Mucosa of descending colon (tissue), 3 donors: Measurements from ENCODE around the gene TTBK1. TPM values are rescaled to one million over a fixed set of nuclear protein-coding genes. Genes with fewer than 3 reads are reported as not detected.

Experiments used
- ATAC-seq: fragments of 200-7000 bp; cut with Tn5 transposase; one replicate; pipeline ENCODE4 v1.9.1; 2020; ENCODE audit warnings: mild to moderate bottlenecking, moderate library complexity
- DNase-seq, 3 donors: peaks; one replicate each; pipeline ENCODE4 v3.0.0-alpha.2; 2020
- H3K36me3 ChIP-seq: fragments of 200-600 bp; one replicate; pipeline ENCODE4 v1.8.0; 2021; ENCODE audit warnings: low read depth, mild to moderate bottlenecking
- H3K4me1 ChIP-seq: fragments of 200-600 bp; one replicate; pipeline ENCODE4 v1.8.0; 2021; ENCODE audit warnings: low read depth, mild to moderate bottlenecking
- H3K4me3 ChIP-seq: fragments of 200-600 bp; one replicate; pipeline ENCODE4 v1.8.0; 2021; ENCODE audit warnings: mild to moderate bottlenecking
- H3K9me3 ChIP-seq: fragments of 200-600 bp; one replicate; pipeline ENCODE4 v1.8.0; 2021; ENCODE audit warnings: mild to moderate bottlenecking
- intact Hi-C, 2 donors: fragments of 100-400 bp; cut with DNase I in 1 of 2; cut with micrococcal nuclease in 1 of 2; formaldehyde crosslinking; loops; one replicate each; pipeline versions ENCODE4 v1.11.0 to v1.11.1; 2022; cut with DNase I, micrococcal nuclease
- total RNA-seq, 3 donors: library from RNA; stranded (reverse); fragmentation: NEBNext Ultra II Directional in 2 of 3; extraction: Animal tissue kit (Norgen Biotek cat#: 25700) in 2 of 3; gene quantifications; one replicate each; pipeline versions ENCODE4 v1.2.1 to v1.2.4, GENCODE V29; 2021 to 2023
- TF ChIP-seq, protein P1 (sequence below): fragments of 200-600 bp; IDR thresholded peaks from one replicate; pipeline ENCODE4 v1.8.0; 2022; ENCODE audit warnings: antibody characterized with exemption, mild to moderate bottlenecking
- donor health status: DM: no; HTN: no; CAD: no; lungs with moderate emphysema.
- donor health status: DM: no; HTN: no; CAD: no.
- donor health status: DM: no; HTN: yes; CAD: no.

The TTBK1 gene
- total RNA-seq, 3 donors from 2014 or later = 0.24 to 0.95 (median 0.93) TPM

DNA sequence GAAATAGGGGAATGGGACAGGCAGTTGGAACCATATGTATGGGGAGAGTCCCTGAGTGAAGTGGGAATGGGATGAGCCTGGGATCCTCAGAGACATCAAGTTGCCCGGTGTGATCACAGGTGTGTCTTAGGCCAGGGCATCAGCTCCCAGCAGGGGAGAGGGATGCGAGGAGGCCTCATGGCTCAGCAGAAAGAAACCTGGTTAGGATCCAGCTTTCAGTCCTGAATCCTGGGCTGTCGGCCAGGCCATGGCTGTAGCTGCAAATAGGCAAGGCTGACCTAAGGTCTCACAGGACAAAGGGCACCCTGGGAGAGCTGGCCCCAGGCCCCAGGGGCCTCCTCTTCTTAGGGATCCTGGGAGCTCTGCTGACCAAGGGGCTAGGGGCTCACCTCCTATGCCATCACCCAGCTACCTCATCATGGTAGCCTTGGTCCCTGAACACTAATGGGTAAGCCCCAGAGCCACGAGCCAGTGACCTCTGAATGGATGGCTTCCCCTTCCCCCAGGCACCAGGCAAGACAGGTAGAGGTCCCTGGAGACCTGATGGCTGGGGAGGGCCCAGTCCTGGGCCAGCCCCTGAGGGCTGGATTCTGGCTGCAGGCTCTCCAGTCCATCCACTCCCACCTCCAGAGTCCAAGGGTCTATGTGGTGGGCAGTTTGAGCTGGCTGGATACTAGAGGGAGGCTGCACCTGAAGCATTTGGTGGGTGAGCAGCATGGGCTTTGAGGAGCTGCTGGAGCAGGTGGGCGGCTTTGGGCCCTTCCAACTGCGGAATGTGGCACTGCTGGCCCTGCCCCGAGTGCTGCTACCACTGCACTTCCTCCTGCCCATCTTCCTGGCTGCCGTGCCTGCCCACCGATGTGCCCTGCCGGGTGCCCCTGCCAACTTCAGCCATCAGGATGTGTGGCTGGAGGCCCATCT is 54.6 kb downstream of the TTBK1 start, which contains the start of gene SLC22A7:
Gene SLC22A7, plus strand, starts transcription at position 617 of the 921 bp plus-strand sequence. Its CDS starts 99 bp downstream, at position 716.
- TF ChIP-seq, protein P1, sequence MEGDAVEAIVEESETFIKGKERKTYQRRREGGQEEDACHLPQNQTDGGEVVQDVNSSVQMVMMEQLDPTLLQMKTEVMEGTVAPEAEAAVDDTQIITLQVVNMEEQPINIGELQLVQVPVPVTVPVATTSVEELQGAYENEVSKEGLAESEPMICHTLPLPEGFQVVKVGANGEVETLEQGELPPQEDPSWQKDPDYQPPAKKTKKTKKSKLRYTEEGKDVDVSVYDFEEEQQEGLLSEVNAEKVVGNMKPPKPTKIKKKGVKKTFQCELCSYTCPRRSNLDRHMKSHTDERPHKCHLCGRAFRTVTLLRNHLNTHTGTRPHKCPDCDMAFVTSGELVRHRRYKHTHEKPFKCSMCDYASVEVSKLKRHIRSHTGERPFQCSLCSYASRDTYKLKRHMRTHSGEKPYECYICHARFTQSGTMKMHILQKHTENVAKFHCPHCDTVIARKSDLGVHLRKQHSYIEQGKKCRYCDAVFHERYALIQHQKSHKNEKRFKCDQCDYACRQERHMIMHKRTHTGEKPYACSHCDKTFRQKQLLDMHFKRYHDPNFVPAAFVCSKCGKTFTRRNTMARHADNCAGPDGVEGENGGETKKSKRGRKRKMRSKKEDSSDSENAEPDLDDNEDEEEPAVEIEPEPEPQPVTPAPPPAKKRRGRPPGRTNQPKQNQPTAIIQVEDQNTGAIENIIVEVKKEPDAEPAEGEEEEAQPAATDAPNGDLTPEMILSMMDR = no peak
- Histone ChIP-seq H3K9me3 (no peaks in the 10 kb centered on the region), H3K4me1 (no peaks in the 10 kb centered on the region), H3K4me3 (no peak within 1 kb of the TSS), H3K36me3 (no peaks in the 10 kb centered on the region)
- peak; percentile 25 for ATAC-seq
- intact Hi-C loops = no loop called here
- no peak for DNase-seq

DNA sequence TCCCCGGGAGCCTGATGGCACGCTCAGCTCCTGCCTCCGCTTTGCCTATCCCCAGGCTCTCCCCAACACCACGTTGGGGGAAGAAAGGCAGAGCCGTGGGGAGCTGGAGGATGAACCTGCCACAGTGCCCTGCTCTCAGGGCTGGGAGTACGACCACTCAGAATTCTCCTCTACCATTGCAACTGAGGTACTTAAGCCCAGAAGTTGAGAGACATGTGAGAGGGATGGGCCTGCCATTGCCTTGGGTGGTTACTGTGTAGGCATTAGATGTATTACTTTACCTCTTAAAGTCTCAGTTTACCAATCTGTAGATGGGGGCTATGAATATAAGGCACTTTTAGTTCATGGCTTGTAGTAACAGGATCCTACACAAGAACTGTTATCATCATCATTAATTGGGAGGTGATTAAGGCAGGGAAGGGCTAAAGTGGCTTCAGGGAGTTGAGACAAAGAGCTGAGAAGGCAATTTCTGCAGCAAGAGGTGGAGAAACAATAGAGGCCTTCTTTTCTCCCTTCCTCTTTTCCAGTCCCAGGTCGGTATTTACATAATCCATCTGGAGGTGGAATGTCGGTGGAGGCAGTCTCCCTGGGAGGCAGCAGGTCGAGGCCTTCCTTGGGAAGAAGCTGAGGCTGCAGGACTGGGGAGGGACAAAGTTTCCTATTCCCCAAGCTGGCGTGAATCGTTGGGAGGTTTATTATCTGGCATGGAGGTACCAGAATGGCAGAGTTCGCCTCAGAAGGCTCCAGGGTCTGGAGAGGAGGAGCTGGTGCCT is 55.5 kb downstream of the TTBK1 start:
- DNase-seq = no peak
- TF ChIP-seq, protein P1 = no peak
- ATAC-seq = no peak

DNA sequence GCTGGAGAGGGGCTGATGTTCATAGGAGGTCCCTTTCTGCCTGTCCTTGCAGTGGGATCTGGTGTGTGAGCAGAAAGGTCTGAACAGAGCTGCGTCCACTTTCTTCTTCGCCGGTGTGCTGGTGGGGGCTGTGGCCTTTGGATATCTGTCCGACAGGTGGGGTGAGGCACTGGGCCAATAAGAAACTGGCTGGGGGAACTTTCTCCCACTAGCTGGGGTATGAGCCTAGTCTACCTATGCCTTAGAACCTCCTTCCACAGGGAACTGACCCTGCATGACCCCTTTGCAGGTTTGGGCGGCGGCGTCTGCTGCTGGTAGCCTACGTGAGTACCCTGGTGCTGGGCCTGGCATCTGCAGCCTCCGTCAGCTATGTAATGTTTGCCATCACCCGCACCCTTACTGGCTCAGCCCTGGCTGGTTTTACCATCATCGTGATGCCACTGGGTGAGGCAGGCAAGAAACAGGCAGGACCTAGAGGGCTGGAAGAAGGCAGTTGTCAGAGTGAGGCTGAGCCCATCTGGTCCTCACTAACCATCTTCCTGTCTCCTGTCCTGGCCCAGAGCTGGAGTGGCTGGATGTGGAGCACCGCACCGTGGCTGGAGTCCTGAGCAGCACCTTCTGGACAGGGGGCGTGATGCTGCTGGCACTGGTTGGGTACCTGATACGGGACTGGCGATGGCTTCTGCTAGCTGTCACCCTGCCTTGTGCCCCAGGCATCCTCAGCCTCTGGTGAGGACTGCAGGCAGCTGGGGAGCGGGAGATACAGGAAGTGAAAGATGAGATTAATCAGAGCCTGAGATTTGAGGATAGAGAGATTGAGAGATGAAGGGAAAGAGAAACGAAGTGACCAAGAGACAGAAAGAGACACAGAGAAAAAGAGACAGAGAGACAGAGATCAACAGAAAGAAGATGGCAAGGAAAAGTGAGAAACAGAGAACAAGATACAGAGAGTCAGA is 56.3 kb downstream of the TTBK1 start:
- ATAC-seq (no peak), DNase-seq (no peak)
- H3K36me3 ChIP-seq = no peaks in the 10 kb centered on the region
- TF ChIP-seq, protein P1 = no peak
- no peak overlapping the region for H3K4me3 ChIP-seq
- intact Hi-C loops = no loop called here
- no peaks in the 10 kb centered on the region for H3K9me3 ChIP-seq
- H3K4me1 ChIP-seq = no peaks in the 10 kb centered on the region

More for the DNA sequence above, 55.5 kb downstream of the TTBK1 start:
- intact Hi-C loops = no loop called here
- H3K9me3 ChIP-seq = no peaks in the 10 kb centered on the region
- no peaks in the 10 kb centered on the region for H3K36me3 ChIP-seq
- no peaks in the 10 kb centered on the region for H3K4me1 ChIP-seq
- H3K4me3 ChIP-seq = no peak overlapping the region

DNA sequence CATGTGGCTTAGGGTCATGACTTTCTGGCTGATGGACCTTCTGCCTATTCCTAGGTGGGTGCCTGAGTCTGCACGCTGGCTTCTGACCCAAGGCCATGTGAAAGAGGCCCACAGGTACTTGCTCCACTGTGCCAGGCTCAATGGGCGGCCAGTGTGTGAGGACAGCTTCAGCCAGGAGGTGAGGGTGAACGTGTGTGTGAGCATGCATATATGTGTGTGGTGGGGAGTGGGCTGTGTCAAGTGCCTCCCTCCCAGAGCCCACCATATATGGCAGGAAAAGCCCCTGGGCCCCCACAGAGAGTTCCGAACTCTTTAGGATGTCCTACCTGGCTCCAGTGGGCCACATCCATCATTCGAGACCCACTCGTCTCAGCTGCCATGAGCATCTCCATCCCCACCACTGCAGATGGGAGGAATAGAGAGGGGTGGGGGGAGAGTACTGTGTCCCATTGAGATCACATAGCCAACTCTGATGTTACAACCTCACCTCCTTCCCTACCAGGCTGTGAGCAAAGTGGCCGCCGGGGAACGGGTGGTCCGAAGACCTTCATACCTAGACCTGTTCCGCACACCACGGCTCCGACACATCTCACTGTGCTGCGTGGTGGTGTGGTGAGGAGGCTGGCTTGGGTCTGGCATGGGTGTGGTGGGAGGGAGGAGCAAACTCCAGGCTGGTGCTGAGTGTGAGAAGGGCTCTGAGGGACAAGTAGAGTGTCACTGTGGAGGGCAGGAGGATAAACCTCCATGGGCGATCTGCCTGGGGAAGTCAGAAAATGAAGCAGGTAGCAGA is 58.0 kb downstream of the TTBK1 start:
- Histone ChIP-seq H3K4me1 (no peaks in the 10 kb centered on the region), H3K9me3 (no peaks in the 10 kb centered on the region), H3K36me3 (no peaks in the 10 kb centered on the region), H3K4me3 (no peak overlapping the region)
- DNase-seq (no peak), ATAC-seq (no peak)
- intact Hi-C loops = no loop called here
- TF ChIP-seq, protein P1 = no peak
